ENCODE measurements around the gene EPM2AIP1. TPM values are rescaled to one million over a fixed set of nuclear protein-coding genes. Genes with fewer than 3 reads are reported as not detected.

The EPM2AIP1 gene
- total and polyA plus RNA-seq, 2 donors (not counting 3 experiments of a cell fraction or from before 2014, with no cell fraction given): 5.4 to 15.1 TPM

- dilution Hi-C loops (cut with MboI; ENCODE audit: extremely low pct_ligation_motif_present, low sequenced_read_pairs) (no loop called here), intact Hi-C loops (cut with micrococcal nuclease) (no loop called here)
- H3K36me3 ChIP-seq (ENCODE audit: control insufficient read depth in 2 of 2, extremely low read depth in 1 of 2, insufficient read depth in 2 of 2, low read length in 2 of 2): peaks cover 3% of the 10 kb centered on the region in 2 experiments
- no peaks in the 10 kb centered on the region for H3K9me3 ChIP-seq (replicated peaks; ENCODE audit: control insufficient read depth, insufficient read depth, low read length)
- TF ChIP-seq FOS (IDR thresholded peaks at IDR 0.05; ENCODE audit: borderline replicate concordance, insufficient read depth, low read length) (no peak), JUN (IDR thresholded peaks at IDR 0.05; ENCODE audit: borderline replicate concordance, insufficient read depth, insufficient read length, low read depth) (no peak), EZH2 (IDR thresholded peaks at IDR 0.05; ENCODE audit: borderline replicate concordance, low read depth, low read length, severe bottlenecking) (no peak), CTCF (IDR thresholded peaks at IDR 0.05; ENCODE audit: extremely low read depth in 1 of 2, insufficient read depth in 1 of 2, low read depth in 1 of 2, low read length in 2 of 2) (no peak), MYC (IDR thresholded peaks at IDR 0.05; ENCODE audit: low read depth, low read length) (no peak), GATA2 (IDR thresholded peaks at IDR 0.05; ENCODE audit: insufficient read depth, insufficient read length, low read depth, low read length) (no peak)
- H3K4me3 ChIP-seq (replicated peaks in 1 of 3; ENCODE audit: insufficient read depth in 1 of 3, low read depth in 1 of 3, low read length in 3 of 3): no peak overlapping the region
- POLR2A ChIA-PET: no interaction called here
- H3K27ac ChIP-seq (ENCODE audit: insufficient read depth, low read depth, low read length): no peak overlapping the region
- no TSS peak for BruUV-seq (replicated peaks)
- no peak overlapping the region for H2AFZ ChIP-seq (ENCODE audit: low read depth, low read length)
- DNase-seq (ENCODE audit: low read depth, low spot score) (no peak), FAIRE-seq (no peak)
- CTCF ChIA-PET: interaction anchor here (1.6 kb wide), 1 partner anchor 25 kb away, joined by 3 read pairs; no protein-coding TSS in a partner anchor
- H3K9me1 ChIP-seq (replicated peaks; ENCODE audit: control insufficient read depth, extremely low read depth, insufficient read depth, low read length): no peaks in the 10 kb centered on the region
- no peak overlapping the region for H3K9ac ChIP-seq (replicated peaks; ENCODE audit: extremely low read depth, insufficient read depth, low read length)
- H3K4me1 ChIP-seq (ENCODE audit: control insufficient read depth, extremely low read depth, insufficient read depth, low read length): no peaks in the 10 kb centered on the region
- H3K79me2 ChIP-seq (ENCODE audit: control insufficient read depth, insufficient read depth, low read length): no peaks in the 10 kb centered on the region
- H4K20me1 ChIP-seq (replicated peaks; ENCODE audit: control insufficient read depth, extremely low read depth, insufficient read depth, low read length): no peaks in the 10 kb centered on the region
- H3K27me3 ChIP-seq (ENCODE audit: control insufficient read depth in 2 of 2, insufficient read depth in 2 of 2, low read length in 2 of 2): no peaks in the 10 kb centered on the region
- H3K4me2 ChIP-seq (ENCODE audit: insufficient read depth, low read length): no peak overlapping the region
Observed at GRCh38 chr3:37040231-37040630, 47.3 kb upstream of the EPM2AIP1 start.
